PC-3 (cell line): ENCODE measurements around the gene ETS1. TPM values are rescaled to one million over a fixed set of nuclear protein-coding genes. Genes with fewer than 3 reads are reported as not detected.

Experiments used
- ATAC-seq: fragments of 200-7000 bp; cut with Tn5 transposase; 2 replicates; pipeline ENCODE4 v1.9.1; 2020; ENCODE audit warnings: mild to moderate bottlenecking, moderate library complexity
- BruUV-seq: library from RNA; stranded (reverse); fragments of 400-500 nt; replicated peaks from 2 replicates; lab custom pipeline; 2021; lab: Mats Ljungman, UMichigan
- CTCF ChIA-PET: fragments of 300-600 bp; sonication (Branson Sonifier 250); formaldehyde crosslinking; loops from one replicate; lab custom pipeline; 2022; ENCODE audit warnings: antibody characterized with exemption; lab: Charles Lee
- POLR2A ChIA-PET: fragments of 300-600 bp; sonication (Branson Sonifier 250); formaldehyde crosslinking; loops from one replicate; lab custom pipeline; 2022; ENCODE audit warnings: antibody characterized with exemption; ENCODE audit not compliant: unreplicated experiment; lab: Charles Lee
- DNase-seq: peaks from one replicate; pipeline ENCODE4 v3.0.0-alpha.2; 2015
- H2AFZ ChIP-seq: fragments of 300-600 bp; sonication (generic); 2 replicates; pipeline ENCODE4 v1.6.0; 2016; ENCODE audit warnings: antibody characterized with exemption, low read length
- H3F3A ChIP-seq: fragments of 300-600 bp; sonication (generic); one replicate; pipeline ENCODE4 v1.6.0; 2017; ENCODE audit warnings: antibody characterized with exemption, low read length, control low read depth, mild to moderate bottlenecking; ENCODE audit not compliant: unreplicated experiment
- H3K27ac ChIP-seq: fragments of 300-600 bp; sonication (generic); 2 replicates; pipeline ENCODE4 v1.5.1; 2016; ENCODE audit warnings: mild to moderate bottlenecking, low read length
- H3K27me3 ChIP-seq: fragments of 300-600 bp; sonication (generic); 2 replicates; pipeline ENCODE4 v1.6.1; 2016; ENCODE audit warnings: low read length, mixed read lengths
- H3K36me3 ChIP-seq: fragments of 300-600 bp; sonication (generic); 2 replicates; pipeline ENCODE4 v1.6.1; 2016; ENCODE audit warnings: low read depth, mixed run types, low read length, mixed read lengths
- H3K4me1 ChIP-seq: fragments of 300-600 bp; sonication (generic); 2 replicates; pipeline ENCODE4 v1.5.1; 2016; ENCODE audit warnings: low read length; ENCODE audit not compliant: insufficient read depth
- H3K4me2 ChIP-seq: fragments of 300-600 bp; sonication (generic); 2 replicates; pipeline ENCODE4 v1.6.0; 2016; ENCODE audit warnings: low read length
- H3K4me3 ChIP-seq: fragments of 300-600 bp; sonication (generic); 2 replicates; pipeline ENCODE4 v1.5.1; 2016; ENCODE audit warnings: mild to moderate bottlenecking, low read length, mixed read lengths
- H3K79me2 ChIP-seq: fragments of 300-600 bp; sonication (generic); 2 replicates; pipeline ENCODE4 v1.6.1; 2017; ENCODE audit warnings: low read length, mixed read lengths
- H3K9ac ChIP-seq: fragments of 300-600 bp; sonication (generic); 2 replicates; pipeline ENCODE4 v1.6.0; 2016; ENCODE audit warnings: mild to moderate bottlenecking, low read length
- H3K9me2 ChIP-seq: fragments of 300-600 bp; sonication (generic); replicated peaks from 2 replicates; pipeline ENCODE4 v1.6.1; 2016; ENCODE audit warnings: mixed run types, low read length, mixed read lengths
- H3K9me3 ChIP-seq: fragments of 300-600 bp; sonication (generic); 2 replicates; pipeline ENCODE4 v1.6.1; 2016; ENCODE audit warnings: low read length, mixed read lengths
- H4K20me1 ChIP-seq: fragments of 300-600 bp; sonication (generic); 2 replicates; pipeline ENCODE4 v1.6.1; 2016; ENCODE audit warnings: low read length, mixed read lengths
- EZH2 ChIP-seq: fragments of 300-600 bp; sonication (generic); IDR thresholded peaks from one replicate; pipeline ENCODE4 v1.6.1; 2017; ENCODE audit warnings: antibody characterized with exemption, mild to moderate bottlenecking, low read length; ENCODE audit not compliant: unreplicated experiment
- EZH2phosphoT487 ChIP-seq: fragments of 300-600 bp; sonication (generic); IDR thresholded peaks from 2 replicates; pipeline ENCODE4 v1.6.1; 2018; ENCODE audit warnings: mild to moderate bottlenecking, antibody characterized with exemption, low read length, borderline replicate concordance
- intact Hi-C: fragments of 100-400 bp; cut with micrococcal nuclease; formaldehyde crosslinking; loops from 2 replicates; pipeline ENCODE4 v1.9.0; 2023
- total RNA-seq: library from RNA; depleted of rRNA; stranded (reverse); fragments of >200 nt; gene quantifications from 2 replicates; pipeline ENCODE4 v1.2.3, GENCODE V29; 2014
- TF ChIP-seq, protein P1 (sequence below): fragments of 300-600 bp; sonication (generic); conservative IDR thresholded peaks from 2 replicates; pipeline ENCODE4 v1.5.1; 2017; ENCODE audit warnings: antibody characterized with exemption, low read depth, mild to moderate bottlenecking, low read length

The ETS1 gene
- total RNA-seq, 1 experiment from 2014 or later = 52.0 TPM

DNA sequence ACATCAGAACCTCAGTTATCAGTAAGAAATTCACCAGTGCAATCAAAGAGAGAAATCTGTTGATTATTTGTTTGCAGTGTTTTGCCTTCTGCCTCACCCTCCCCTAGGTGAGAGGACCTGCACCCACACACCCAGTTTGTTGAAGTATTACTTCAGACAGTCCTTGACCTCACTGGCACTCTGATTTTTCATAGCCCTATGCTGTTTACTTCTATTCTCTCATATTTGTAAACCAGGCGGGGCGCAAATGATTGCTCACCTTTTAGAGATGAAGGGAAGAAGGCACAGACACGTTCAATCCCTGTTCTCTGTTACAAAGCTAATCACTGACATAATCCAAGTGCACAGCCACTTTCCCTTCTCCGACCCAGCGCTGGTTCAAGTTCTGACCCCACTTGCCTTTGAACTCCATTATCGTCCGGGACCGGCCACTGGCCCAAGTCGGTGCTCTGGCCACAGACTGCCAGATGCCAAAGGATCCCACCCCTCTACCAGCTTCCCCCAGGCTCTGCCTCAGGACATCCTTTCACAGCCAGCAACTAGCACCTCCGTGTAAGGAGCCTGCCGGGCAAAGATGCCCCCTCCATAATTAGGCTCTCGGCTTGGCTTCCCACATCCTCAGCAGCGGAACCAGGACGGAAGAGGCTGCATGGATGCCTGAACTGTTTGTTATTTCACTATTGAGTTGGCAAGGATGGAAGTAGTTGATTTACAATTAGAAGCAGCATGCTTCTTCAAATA, 1.7 kb downstream of the ETS1 start:
- Histone ChIP-seq H3K9me3 (no peaks in the 10 kb centered on the region), H3K9me2 (no peaks in the 10 kb centered on the region), H3K27me3 (no peaks in the 10 kb centered on the region), H3K9ac (no peak overlapping the region), H2AFZ (no peak overlapping the region), H3K4me3 (no peak overlapping the region), H4K20me1 (no peaks in the 10 kb centered on the region), H3K4me1 (peaks cover 16% of the 10 kb centered on the region), H3K36me3 (no peaks in the 10 kb centered on the region), H3K27ac (no peak overlapping the region), H3K79me2 (no peaks in the 10 kb centered on the region), H3F3A (no peaks in the 10 kb centered on the region), H3K4me2 (no peak overlapping the region)
- DNase-seq = no peak
- BruUV-seq = no TSS peak
- no peak for ATAC-seq
- POLR2A ChIA-PET = no interaction called here
- TF ChIP-seq EZH2phosphoT487 = no peak
- no peak for TF ChIP-seq EZH2
- TF ChIP-seq, protein P1, sequence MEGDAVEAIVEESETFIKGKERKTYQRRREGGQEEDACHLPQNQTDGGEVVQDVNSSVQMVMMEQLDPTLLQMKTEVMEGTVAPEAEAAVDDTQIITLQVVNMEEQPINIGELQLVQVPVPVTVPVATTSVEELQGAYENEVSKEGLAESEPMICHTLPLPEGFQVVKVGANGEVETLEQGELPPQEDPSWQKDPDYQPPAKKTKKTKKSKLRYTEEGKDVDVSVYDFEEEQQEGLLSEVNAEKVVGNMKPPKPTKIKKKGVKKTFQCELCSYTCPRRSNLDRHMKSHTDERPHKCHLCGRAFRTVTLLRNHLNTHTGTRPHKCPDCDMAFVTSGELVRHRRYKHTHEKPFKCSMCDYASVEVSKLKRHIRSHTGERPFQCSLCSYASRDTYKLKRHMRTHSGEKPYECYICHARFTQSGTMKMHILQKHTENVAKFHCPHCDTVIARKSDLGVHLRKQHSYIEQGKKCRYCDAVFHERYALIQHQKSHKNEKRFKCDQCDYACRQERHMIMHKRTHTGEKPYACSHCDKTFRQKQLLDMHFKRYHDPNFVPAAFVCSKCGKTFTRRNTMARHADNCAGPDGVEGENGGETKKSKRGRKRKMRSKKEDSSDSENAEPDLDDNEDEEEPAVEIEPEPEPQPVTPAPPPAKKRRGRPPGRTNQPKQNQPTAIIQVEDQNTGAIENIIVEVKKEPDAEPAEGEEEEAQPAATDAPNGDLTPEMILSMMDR = no peak
- intact Hi-C loops = no loop called here
- CTCF ChIA-PET = no interaction called here

DNA sequence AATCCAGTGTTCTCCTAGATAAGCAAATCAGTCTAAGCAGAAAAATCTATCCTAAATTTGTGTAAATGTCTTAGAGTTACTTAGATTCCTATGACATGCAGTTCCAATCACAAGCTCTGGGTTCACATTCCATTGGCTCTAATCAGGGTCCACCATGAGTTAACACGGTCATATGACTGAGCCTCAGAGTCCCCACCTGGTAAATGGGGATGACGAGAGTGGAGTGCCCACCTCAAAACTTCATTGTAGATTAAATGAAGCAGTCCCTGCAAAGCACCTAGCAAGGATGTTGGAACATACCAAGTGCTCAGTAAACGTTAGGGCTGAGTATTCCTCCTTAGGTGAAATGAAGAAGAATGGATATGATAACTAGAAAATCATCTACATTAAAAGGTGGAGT, 3.1 kb downstream of the ETS1 start:
- POLR2A ChIA-PET = no interaction called here
- intact Hi-C loops = loop anchor here (5.0 kb wide), 1 partner anchor 62 kb away; no protein-coding TSS in a partner anchor
- TF ChIP-seq, protein P1 = no peak

More for the DNA sequence above, 3.1 kb downstream of the ETS1 start:
- H3K36me3 ChIP-seq = no peaks in the 10 kb centered on the region
- no peaks in the 10 kb centered on the region for H3K27me3 ChIP-seq
- no peaks in the 10 kb centered on the region for H3K9me2 ChIP-seq
- no peaks in the 10 kb centered on the region for H3F3A ChIP-seq
- H3K4me2 ChIP-seq = no peak overlapping the region
- CTCF ChIA-PET = no interaction called here
- no peaks in the 10 kb centered on the region for H3K9me3 ChIP-seq
- H3K9ac ChIP-seq = no peak overlapping the region
- H3K79me2 ChIP-seq = no peaks in the 10 kb centered on the region
- no peak overlapping the region for H2AFZ ChIP-seq
- DNase-seq = no peak
- no peak overlapping the region for H3K27ac ChIP-seq
- H3K4me3 ChIP-seq = no peak overlapping the region
- H4K20me1 ChIP-seq = no peaks in the 10 kb centered on the region
- peaks cover 25% of the 10 kb centered on the region for H3K4me1 ChIP-seq
- no TSS peak for BruUV-seq
- ATAC-seq = no peak
